HG03175 (cell line): Measurements from ENCODE around the gene GPC6.

ENCODE experiments used
- ATAC-seq: cut with Tn5 transposase; IDR thresholded peaks from one replicate; pipeline ENCODE4 v1.9.1; 2021; ENCODE audit warnings: mild to moderate bottlenecking, moderate library complexity; ENCODE audit not compliant: unreplicated experiment

GPC6 gene

DNA sequence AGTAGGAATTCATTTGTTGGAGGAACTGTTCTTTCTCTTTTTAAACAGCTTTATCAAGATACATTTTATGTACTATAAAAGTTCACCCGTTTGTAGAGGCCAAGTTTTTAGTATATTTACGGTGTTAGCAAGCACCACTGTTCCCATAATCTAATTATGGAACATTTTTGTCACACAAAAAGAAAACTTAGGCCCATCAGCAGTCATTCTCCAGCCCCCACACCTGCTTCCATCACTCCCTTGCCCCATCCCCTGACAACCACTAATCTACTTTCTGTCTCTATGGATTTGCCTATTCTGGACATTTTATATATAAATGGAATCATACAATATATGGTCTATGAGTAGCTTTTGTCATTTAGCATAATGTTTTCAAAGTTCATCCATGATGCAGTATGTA lies 787.9 kb downstream of the GPC6 start:
- ATAC-seq, result no peak

- ATAC-seq, result no peak
These were observed 793.8 kb downstream of the GPC6 start for GRCh38 chr13:94020426-94020825.

DNA sequence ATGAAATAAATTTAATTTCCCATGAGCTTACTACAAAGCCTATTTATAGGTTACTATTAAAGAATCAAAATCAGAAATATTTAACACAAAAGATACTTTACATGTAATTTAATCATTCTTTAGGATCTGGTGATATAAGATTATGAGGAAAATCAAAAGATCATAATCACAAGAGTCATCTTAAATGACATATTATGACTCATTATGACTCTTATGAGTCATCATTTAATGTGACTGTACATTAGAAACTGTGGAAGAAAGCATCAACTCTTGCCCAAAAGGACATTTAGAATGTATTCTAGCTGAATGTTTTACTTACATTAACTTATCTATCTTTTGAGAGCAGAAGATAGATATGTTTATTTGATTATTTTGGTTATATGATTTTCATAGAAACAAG lies 794.2 kb downstream of the GPC6 start:
- ATAC-seq, result no peak

- no peak for ATAC-seq
These were observed 801.6 kb downstream of the GPC6 start for GRCh38 chr13:94028234-94028633.

GRCh38 chr13:94028650-94029049 lies 802.0 kb downstream of the GPC6 start:
- no peak for ATAC-seq

- no peak for ATAC-seq
These were observed 804.0 kb downstream of the GPC6 start for GRCh38 chr13:94030415-94031119.

DNA sequence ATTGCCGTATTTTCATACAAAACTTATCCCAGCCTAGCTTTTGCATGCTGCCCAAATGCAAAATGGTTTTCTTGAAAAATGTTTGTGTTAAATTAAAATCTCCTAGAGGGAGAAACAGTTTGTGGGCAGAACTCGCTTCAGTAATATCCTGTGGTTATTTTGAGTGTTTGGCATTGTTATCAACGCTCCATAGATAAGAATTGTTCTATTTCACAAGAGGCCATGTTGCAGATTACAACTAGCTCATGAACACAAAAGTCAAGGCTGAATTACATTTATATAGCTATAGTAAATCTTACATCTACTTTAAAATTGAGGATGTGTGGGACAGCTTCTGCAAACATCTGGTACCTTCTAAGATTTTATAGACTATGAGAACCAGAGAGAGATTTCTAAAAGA lies 805.0 kb downstream of the GPC6 start:
- ATAC-seq, result no peak

- ATAC-seq, result no peak
These were observed 806.5 kb downstream of the GPC6 start for GRCh38 chr13:94033098-94033497.

DNA sequence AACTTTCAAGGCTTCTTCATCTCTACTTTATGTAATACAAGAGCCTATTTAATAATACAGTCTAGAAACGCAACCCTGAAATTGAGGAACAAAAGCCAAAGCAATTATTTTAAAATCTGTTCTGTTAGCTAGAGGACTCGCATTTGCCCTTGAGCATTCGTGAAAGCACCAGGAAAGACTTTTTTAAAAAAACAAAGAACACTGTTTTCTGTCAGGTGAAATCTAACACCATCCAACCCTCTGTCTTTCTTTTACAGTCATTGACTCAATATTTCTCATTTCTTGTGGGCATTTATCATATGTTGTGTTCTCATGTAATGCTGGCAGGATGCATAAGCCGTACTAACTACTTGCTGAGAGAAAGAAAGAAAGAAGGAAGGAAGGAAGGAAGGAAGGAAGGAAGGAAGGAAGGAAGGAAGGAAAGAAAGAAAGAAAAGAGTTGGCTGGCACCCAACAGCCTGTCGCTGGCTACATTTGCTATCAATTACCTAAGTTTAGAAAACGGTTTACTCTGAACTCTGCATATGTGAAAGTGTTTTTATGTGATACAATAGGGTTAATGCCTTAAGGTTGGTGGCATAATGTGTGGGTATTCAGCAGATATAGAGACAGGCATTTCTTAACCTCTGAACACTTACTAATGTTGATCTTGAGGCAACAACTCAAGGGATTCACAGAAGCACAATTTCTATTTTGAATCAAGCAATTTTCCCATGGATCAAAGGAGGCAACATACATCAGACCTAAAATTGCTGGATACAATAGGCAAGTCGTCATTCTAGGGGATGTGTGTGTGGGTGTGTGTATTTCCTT lies 807.4 kb downstream of the GPC6 start:
- no peak for ATAC-seq

GRCh38 chr13:94050039-94050438 lies 823.4 kb downstream of the GPC6 start:
- ATAC-seq, result no peak

- no peak for ATAC-seq
These were observed 824.1 kb downstream of the GPC6 start for GRCh38 chr13:94050686-94051085.

GRCh38 chr13:94053986-94054593 lies 827.5 kb downstream of the GPC6 start:
- ATAC-seq, result no peak

GRCh38 chr13:94056362-94056990 lies 829.9 kb downstream of the GPC6 start:
- no peak for ATAC-seq

GRCh38 chr13:94057618-94058186 lies 831.1 kb downstream of the GPC6 start:
- ATAC-seq, result no peak

DNA sequence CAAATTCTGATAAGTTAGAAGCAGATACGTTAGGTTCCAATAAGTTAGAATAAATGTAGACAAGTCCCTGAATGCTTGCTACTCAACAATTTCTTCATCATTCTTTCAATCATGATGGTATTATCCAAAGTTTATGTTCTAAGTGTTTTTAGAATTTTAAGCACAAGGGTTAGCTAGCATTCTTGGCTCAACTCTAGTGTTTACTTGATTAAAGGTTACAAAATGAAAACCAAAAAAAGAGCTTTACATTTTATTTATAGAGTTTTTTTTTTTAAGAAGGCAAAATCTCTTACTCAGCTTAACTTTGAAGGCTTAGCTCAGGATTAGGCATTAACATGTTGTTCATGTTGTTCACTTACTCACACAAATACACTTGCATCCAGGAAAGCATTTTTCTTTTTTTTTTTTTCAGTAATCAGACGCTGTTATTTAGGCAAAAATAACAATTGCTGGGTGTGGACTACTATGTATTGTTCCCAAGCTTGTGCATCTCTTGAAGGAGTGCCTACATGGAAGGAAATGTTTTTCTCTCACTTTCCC lies 832.3 kb downstream of the GPC6 start:
- ATAC-seq, result no peak

- ATAC-seq, result no peak
These were observed 834.7 kb downstream of the GPC6 start for GRCh38 chr13:94061301-94061700.

DNA sequence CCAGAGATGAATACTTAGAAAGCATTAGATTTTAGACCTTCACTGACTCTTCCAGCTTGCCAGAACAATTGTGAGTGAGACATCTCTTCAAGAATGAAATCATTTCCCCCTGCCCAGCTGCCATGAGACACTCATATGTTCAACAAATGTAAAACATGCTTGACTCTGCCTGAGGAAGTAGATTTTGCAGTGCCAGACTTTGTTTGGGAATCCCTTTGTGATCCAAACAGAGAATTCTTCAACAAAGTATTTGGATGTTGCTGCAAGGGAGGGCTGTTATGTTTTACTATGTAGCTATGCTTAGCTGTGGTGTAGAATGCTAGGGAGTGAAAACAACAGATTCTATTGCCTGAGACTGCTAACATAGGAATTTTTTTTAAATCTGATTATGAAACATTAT lies 836.5 kb downstream of the GPC6 start:
- no peak for ATAC-seq

GRCh38 chr13:94063848-94064247 lies 837.2 kb downstream of the GPC6 start:
- ATAC-seq, result no peak

GRCh38 chr13:94065741-94066140 lies 839.1 kb downstream of the GPC6 start:
- no peak for ATAC-seq

DNA sequence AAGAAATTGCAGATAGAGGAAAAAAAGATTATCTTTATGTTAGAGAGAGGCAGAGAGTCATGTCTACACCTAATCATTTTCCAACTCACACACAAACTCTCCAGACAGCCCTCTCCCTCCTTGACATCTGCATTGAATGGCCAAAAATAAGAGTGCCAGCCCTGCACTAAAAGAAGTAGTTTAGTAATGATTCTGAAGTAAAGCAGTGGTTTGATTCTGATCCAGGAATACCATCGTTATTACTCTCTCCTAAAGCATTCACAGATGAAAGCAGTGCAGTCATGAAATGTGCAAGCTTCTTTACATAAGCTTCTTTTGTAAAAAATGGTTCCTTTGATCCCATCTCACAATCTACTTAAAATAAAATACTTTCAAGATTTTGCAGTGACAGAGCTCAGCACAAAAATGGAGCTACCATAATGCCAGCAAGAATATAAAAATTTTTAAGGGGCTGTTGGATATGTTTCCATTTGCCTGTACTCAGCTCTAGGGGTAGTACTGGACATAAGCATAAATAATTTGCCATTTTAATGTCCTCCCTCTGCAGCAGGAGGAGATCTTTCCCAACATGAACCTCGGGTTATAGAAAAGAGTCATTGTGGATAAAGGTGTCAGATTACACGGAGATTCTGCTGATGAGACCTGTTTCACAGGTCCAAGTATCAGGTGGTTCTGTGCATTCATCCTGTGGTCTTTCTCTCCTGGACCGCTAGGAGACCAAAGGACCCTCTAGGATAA lies 846.6 kb downstream of the GPC6 start:
- ATAC-seq, result no peak
